ENCODE results near the gene KRTAP2-1.

KRTAP2-1 gene

DNA sequence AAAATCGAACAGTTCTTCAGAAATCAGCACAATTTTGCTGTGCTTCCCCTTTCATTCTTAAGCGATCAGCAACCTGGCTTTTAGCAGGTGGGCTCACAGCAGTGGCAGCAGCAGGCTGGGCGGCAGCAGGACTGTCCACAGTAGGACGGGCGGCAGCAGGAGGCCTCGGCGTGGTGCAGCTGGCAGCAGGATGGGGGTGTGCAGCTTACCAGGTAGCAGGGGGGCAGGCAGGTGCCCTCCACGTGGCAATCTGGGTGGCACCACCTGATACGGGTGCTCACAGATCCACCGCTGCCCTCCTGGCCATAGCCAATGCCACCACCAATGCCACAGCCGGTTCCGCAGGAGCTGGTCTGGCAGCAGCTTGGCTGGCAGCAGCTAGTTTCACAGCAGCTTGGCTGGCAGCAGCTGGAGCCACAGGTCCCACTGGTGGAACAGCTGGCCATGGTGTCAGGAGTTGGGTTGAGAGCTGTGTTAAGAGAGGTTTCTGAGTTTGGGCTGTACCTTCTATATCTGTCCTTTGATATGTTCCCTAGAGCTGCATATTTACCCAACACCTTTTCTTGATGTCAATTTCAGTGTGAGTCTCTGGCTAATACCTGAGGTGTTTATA is 17.4 kb downstream of the KRTAP2-1 start, which contains the start of gene KRTAP1-4:
Gene KRTAP1-4, minus strand, starts transcription at position 563 of the 613 bp plus-strand sequence. Its CDS starts 117 bp downstream, at position 446.
- no peak for TF ChIP-seq CTCF (IDR thresholded peaks at IDR 0.05; ENCODE audit: control insufficient read depth, extremely low read depth, insufficient read depth)
- no peak within 1 kb of the TSS for H3K4me3 ChIP-seq (ENCODE audit: low read depth, low read length)
- no peak for DNase-seq (ENCODE audit: low read depth)

GRCh38 chr17:41026715-41027471 is 20.2 kb downstream of the KRTAP2-1 start, which contains the start of gene KRTAP1-5:
TSS of gene KRTAP1-5 (minus strand) at chr17:41027208. CDS start at chr17:41027155, 53 bp downstream.
- no peak for DNase-seq (ENCODE audit: low read depth)

DNA sequence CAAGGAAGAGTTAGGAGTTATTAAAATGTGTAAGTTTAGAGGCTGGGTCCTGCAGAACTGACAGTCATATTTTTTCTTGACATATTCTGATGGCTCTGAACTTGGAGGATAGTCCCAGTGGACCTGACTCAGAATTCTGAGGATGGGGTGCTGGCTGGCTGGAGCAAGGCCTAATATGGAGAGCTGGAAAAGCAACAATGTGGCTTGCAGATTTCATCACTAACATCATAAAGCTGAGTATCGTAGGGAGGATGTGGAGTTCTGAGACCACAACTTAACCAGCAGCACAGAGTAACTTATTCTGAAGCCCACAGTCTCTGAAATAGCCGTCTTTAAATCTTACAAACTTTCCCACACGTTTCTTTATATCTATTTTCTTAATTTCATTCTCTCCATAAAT is 22.4 kb downstream of the KRTAP2-1 start:
- TF ChIP-seq CTCF (IDR thresholded peaks at IDR 0.05; ENCODE audit: control insufficient read depth, extremely low read depth, insufficient read depth): no peak
- no peak overlapping the region for H3K4me3 ChIP-seq (ENCODE audit: low read depth, low read length)
- DNase-seq (ENCODE audit: low read depth): no peak

More at GRCh38 chr17:41026715-41027471, 20.2 kb downstream of the KRTAP2-1 start, which contains the start of gene KRTAP1-5:
- no peak for TF ChIP-seq CTCF (IDR thresholded peaks at IDR 0.05; ENCODE audit: control insufficient read depth, extremely low read depth, insufficient read depth)
- no peak within 1 kb of the TSS for H3K4me3 ChIP-seq (ENCODE audit: low read depth, low read length)

DNA sequence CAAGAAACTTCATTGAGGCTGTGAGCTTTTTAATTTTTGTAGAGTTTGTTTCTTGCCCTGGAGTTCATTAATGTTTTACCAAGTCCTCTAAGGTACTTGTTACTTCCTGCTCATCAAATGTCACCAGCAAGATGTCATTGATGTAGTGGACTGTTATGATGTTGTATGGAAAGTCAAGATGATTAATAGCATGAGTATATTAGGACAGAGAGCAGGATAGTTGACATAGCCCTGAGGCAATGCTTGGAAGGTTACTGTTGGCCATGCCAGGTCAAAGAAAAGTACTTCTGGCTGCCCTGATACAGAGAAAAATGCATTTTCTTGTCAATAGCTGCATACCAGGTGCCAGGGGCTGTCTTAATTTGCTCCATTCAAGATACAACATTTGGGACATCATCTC is 26.8 kb downstream of the KRTAP2-1 start:
- H3K4me3 ChIP-seq (ENCODE audit: low read depth, low read length): no peak overlapping the region
- DNase-seq (ENCODE audit: low read depth): no peak
- no peak for TF ChIP-seq CTCF (IDR thresholded peaks at IDR 0.05; ENCODE audit: control insufficient read depth, extremely low read depth, insufficient read depth)

DNA sequence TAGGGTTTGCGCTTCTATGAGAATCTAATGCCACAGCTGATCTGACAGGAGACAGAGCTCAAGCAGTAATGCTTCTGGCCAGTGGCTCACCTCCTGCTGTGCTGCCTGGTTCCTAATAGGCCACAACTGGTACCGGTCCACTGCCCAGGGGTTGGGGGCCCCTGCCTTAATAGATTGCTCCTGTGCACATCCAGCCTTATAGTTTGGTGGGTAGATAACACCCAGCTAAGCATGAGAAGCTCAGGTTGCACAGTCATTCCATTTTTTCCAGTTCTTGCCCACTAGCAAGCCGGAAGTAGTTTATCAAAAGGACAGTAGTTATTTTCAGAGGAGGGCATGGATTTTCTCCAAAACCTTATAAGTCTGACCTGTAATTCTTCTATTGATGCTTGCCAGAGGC is 27.7 kb downstream of the KRTAP2-1 start:
- no peak for TF ChIP-seq CTCF (IDR thresholded peaks at IDR 0.05; ENCODE audit: control insufficient read depth, extremely low read depth, insufficient read depth)
- DNase-seq (ENCODE audit: low read depth): no peak
- no peak overlapping the region for H3K4me3 ChIP-seq (ENCODE audit: low read depth, low read length)

DNA sequence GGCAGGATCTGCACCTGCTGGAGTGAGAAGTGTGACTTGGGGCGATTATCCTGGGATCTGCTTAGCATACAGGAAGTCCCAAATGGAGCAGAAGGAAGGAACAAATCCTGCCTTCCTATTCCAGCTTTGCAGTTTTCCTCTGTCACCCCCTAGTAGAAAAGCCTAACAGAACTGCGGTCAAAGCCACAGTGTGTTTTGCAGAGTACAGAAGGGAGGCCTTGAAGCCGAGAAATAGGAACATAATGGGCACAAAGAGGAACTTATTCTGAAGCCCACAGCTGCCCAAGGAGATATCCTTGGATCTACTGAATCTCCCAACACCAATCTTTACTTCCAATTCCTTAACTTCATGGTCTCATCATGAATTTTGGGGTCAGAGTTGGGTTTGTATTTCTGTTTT is 28.6 kb downstream of the KRTAP2-1 start:
- no peak for TF ChIP-seq CTCF (IDR thresholded peaks at IDR 0.05; ENCODE audit: control insufficient read depth, extremely low read depth, insufficient read depth)
- no peak for DNase-seq (ENCODE audit: low read depth)
- H3K4me3 ChIP-seq (ENCODE audit: low read depth, low read length): no peak overlapping the region
